K562 (cell line): ENCODE measurements around the gene DRAXIN. TPM values are rescaled to one million over a fixed set of nuclear protein-coding genes. Genes with fewer than 3 reads are reported as not detected.

Source experiments
- ATF7 ChIP-seq: fragments of 450-650 bp; IDR thresholded peaks from 2 replicates; pipeline ENCODE4 v1.7.1; 2014; ENCODE audit warnings: mild to moderate bottlenecking, moderate library complexity
- CCAR2 ChIP-seq: fragments of 200-400 bp; formaldehyde crosslinking; IDR thresholded peaks from 2 replicates; pipeline ENCODE4 v1.6.1; 2017; ENCODE audit warnings: mild to moderate bottlenecking, low read depth, low read length
- CGGBP1 ChIP-seq: fragments of 250-450 bp; sonication (Bioruptor Pico); IDR thresholded peaks from 2 replicates; pipeline ENCODE4 v1.9.0; 2021; ENCODE audit warnings: mild to moderate bottlenecking
- CTCFL ChIP-seq: IDR thresholded peaks from 2 replicates; pipeline ENCODE4 v1.6.1; 2011; ENCODE audit warnings: borderline replicate concordance, low read depth, mild to moderate bottlenecking, moderate library complexity, low read length; ENCODE audit not compliant: insufficient read depth, poor library complexity, severe bottlenecking
- GATAD2A ChIP-seq: fragments of 450-650 bp; IDR thresholded peaks from 2 replicates; pipeline ENCODE4 v1.6.1; 2017
- HNRNPK ChIP-seq: fragments of 200-400 bp; formaldehyde crosslinking; IDR thresholded peaks from one replicate; pipeline ENCODE4 v1.6.1; 2018; ENCODE audit warnings: mild to moderate bottlenecking, low read depth, low read length; ENCODE audit not compliant: poor library complexity, severe bottlenecking
- JUN ChIP-seq, 2 experiments: sonication (generic) in 1 of 2; formaldehyde crosslinking in 1 of 2; IDR thresholded peaks; 2 replicates each; pipeline versions ENCODE4 v1.6.1 to v1.8.0; 2012 to 2022; ENCODE audit warnings: borderline replicate concordance in 2 of 2, mild to moderate bottlenecking in 2 of 2, improper control_type of control experiment in 1 of 2, low read depth in 1 of 2, low read length in 1 of 2, missing genetic modification reagents in 1 of 2
- PHF21A ChIP-seq: fragments of 450-650 bp; IDR thresholded peaks from 2 replicates; pipeline ENCODE4 v1.6.1; 2017; ENCODE audit warnings: low read depth, borderline replicate concordance
- PKNOX1 ChIP-seq: fragments of 450-650 bp; IDR thresholded peaks from 2 replicates; pipeline ENCODE4 v1.6.1; 2016
- POLR2B ChIP-seq: fragments of 450-650 bp; IDR thresholded peaks from 2 replicates; pipeline ENCODE4 v1.6.1; 2018; ENCODE audit warnings: low read depth; ENCODE audit not compliant: partially characterized antibody
- PTRF ChIP-seq: fragments of 450-650 bp; IDR thresholded peaks from 2 replicates; pipeline ENCODE4 v1.6.1; 2016; ENCODE audit warnings: mild to moderate bottlenecking, missing genetic modification characterization, missing compliant biosample characterization
- SMAD1 ChIP-seq: fragments of 150-350 bp; IDR thresholded peaks from 2 replicates; pipeline ENCODE4 v1.6.1; 2014; ENCODE audit warnings: low read length, low read depth; ENCODE audit not compliant: partially characterized antibody
- SMARCA5 ChIP-seq: fragments of 450-650 bp; IDR thresholded peaks from 2 replicates; pipeline ENCODE4 v1.6.1; 2016
- THAP7 ChIP-seq: fragments of 250-450 bp; sonication (Bioruptor Pico); IDR thresholded peaks from 2 replicates; pipeline ENCODE4 v1.5.0; 2021
- ZBTB5 ChIP-seq: fragments of 450-650 bp; IDR thresholded peaks from 2 replicates; pipeline ENCODE4 v1.6.1; 2017; ENCODE audit warnings: antibody characterized with exemption
- ZFX ChIP-seq: sonication (generic); formaldehyde crosslinking; IDR thresholded peaks from 2 replicates; pipeline ENCODE4 v1.8.0; 2022; ENCODE audit warnings: mild to moderate bottlenecking, missing genetic modification reagents, moderate library complexity
- ZKSCAN8 ChIP-seq: fragments of 200-800 bp; sonication (Bioruptor generic); IDR thresholded peaks from 2 replicates; pipeline ENCODE4 v1.6.1; 2016; ENCODE audit warnings: missing genetic modification characterization, missing compliant biosample characterization
- ZNF41 ChIP-seq: fragments of 250-450 bp; sonication (Bioruptor Pico); conservative IDR thresholded peaks from 2 replicates; pipeline ENCODE4 v1.4.0; 2020; ENCODE audit warnings: mild to moderate bottlenecking
- ZNF764 ChIP-seq: fragments of 250-450 bp; sonication (Bioruptor Pico); IDR thresholded peaks from 2 replicates; pipeline ENCODE4 v1.4.0; 2020; ENCODE audit warnings: low read depth, mild to moderate bottlenecking, moderate library complexity
- ZNF785 ChIP-seq: fragments of 250-450 bp; sonication (Bioruptor Pico); IDR thresholded peaks from 2 replicates; pipeline ENCODE4 v1.4.0; 2020; ENCODE audit warnings: mild to moderate bottlenecking
- polyA plus RNA-seq, 8 experiments: library from polyadenylated mRNA; depleted of rRNA in 4 of 8; stranded (reverse) in 5 of 8; unstranded in 3 of 8; fragments of >200 nt; fragmentation: Nextera tagmentation in 2 of 8; fragmentation: Illumina TruSeq in 1 of 8; extraction: Ambion mirVana in 2 of 8; extraction: Trizol in 1 of 8; gene quantifications; 2 replicates each; pipeline versions ENCODE4 v1.2.1 to v1.2.3, GENCODE V29; 2011 to 2014; ENCODE audit warnings: inconsistent platforms in 1 of 8, missing spikeins in 1 of 8
- total RNA-seq, 7 experiments: library from RNA; depleted of rRNA in 6 of 7; stranded (reverse); fragments of >200 nt in 6 of 7; fragmentation: Illumina TruSeq in 2 of 7; extraction: Trizol in 2 of 7; gene quantifications; 2 replicates each; pipeline versions ENCODE4 v1.2.1 to v1.2.3, GENCODE V29; 2011 to 2021; ENCODE audit warnings: low replicate concordance in 1 of 7

DRAXIN gene
- total and polyA plus RNA-seq, 9 of the 15 experiments (the other 6 are each of a cell fraction or from before 2014, with no cell fraction given) = 0.01 to 0.04 (median 0.01) TPM; not detected in 6

GRCh38 chr1:11735854-11736745 is 44.6 kb downstream of the DRAXIN start, which contains the start of gene AGTRAP (continued):
- no peak for TF ChIP-seq ZKSCAN8 (CRISPR knock-in tag)
- TF ChIP-seq CCAR2 = no peak
- TF ChIP-seq ZNF41 (CRISPR knock-in tag) = no peak
- peak; percentile 49; the same call in 1 of the 2 replicates for TF ChIP-seq JUN (IDR thresholded peaks at IDR 0.05; ENCODE audit: borderline replicate concordance, low read depth, low read length)
- no peak for TF ChIP-seq JUN (CRISPR knock-in tag; IDR thresholded peaks at IDR 0.05; ENCODE audit: borderline replicate concordance)
- TF ChIP-seq ATF7 = peak; percentile 25
- TF ChIP-seq ZFX (CRISPR knock-in tag) = no peak
- no peak for TF ChIP-seq HNRNPK
- TF ChIP-seq POLR2B = peak; percentile 52
- no peak for TF ChIP-seq ZNF785
- TF ChIP-seq PTRF (tag) = no peak
- 0 out of 2 replicates have a peak, but pooled peaks have one; percentile 60 for TF ChIP-seq SMARCA5
- TF ChIP-seq ZNF764 (CRISPR knock-in tag) = peak; percentile 44; the same call in 1 of the 2 replicates
- no peak for TF ChIP-seq THAP7 (CRISPR knock-in tag)
- no peak for TF ChIP-seq PHF21A
- TF ChIP-seq PKNOX1 = no peak
- TF ChIP-seq GATAD2A = peak; percentile 77; the same call in 1 of the 2 replicates
- TF ChIP-seq ZBTB5 = no peak
- no peak for TF ChIP-seq CGGBP1 (CRISPR knock-in tag)
- TF ChIP-seq SMAD1 = no peak
- TF ChIP-seq CTCFL = peak; percentile 58
